Measurements from ENCODE around the gene DHCR7. TPM values are rescaled to one million over a fixed set of nuclear protein-coding genes. Genes with fewer than 3 reads are reported as not detected.

The DHCR7 gene
- total RNA-seq, 3 donors from 2014 or later: 29.8 to 39.2 (median 32.0) TPM

DNA sequence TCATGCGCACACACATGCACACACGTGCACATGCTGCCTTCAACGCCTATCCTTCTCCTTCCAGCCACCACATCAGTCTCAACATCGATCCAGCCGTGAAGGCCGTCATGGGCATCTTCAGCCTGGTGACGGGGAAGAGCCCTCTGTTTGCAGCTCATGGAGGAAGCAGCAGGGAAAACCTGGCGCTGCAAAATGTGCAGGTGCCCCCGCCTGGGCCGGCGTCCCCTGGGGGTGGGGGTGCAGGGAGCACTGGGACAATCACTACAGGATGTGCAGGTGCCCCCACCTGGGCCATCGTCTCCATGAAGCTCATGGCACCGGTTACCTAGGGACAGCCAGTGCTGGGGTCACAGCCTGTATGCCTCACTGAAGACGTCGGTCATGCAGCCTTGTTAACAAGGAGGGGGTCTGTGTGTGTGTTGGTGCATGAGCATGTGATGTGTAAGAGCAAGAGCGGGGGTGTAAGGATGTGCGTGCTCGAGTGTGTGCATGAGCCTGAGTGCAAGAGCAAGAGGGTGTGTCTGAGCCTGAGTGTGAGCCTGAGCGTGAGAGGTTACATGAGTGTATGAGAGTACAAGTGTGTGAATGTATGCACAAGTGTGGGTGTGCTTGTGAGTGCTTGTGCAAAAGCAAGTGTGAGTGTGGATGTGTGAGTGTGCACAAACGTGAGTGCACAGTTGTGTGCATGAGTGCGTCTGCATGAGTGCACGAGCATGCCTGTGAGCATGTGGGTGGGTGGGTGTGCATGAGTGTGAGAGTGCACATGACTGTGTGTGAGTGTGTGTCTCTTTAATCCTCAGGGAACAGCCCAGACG, 36.3 kb upstream of the DHCR7 start:
- Mint-ChIP-seq H3K4me1 (ENCODE audit: low read depth) (peaks cover 14% of the 10 kb centered on the region), H3K27me3 (ENCODE audit: low read depth) (no peaks in the 10 kb centered on the region), H3K9me3 (no peaks in the 10 kb centered on the region), H3K36me3 (ENCODE audit: insufficient read depth) (peaks cover 64% of the 10 kb centered on the region), H3K4me3 (no peak overlapping the region)
- DNase-seq: no peak
- ATAC-seq: no peak

DNA sequence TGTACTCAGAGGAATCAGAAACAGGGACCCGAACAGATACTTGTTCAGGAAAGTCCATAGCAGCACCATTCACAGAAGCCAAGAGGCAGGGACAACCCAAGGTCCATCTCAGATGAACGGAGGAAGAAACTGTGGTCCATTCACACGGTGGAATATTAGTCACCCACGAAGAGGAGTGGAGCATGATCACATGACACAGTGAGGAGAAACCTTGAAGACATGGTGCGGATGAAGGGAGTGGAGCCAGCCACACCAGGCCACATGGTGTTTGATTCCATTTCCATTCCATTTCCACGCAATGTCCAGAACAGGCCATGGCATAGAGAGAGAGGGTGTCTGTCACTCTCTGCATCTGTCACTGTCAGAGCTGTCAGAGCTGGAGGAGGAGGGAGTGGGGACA, 35.5 kb upstream of the DHCR7 start:
- DNase-seq (no peak), ATAC-seq (no peak)
- H3K4me1 Mint-ChIP-seq (ENCODE audit: low read depth): peaks cover 7% of the 10 kb centered on the region
- peaks cover 61% of the 10 kb centered on the region for H3K36me3 Mint-ChIP-seq (ENCODE audit: insufficient read depth)
- H3K27me3 Mint-ChIP-seq (ENCODE audit: low read depth): no peaks in the 10 kb centered on the region
- no peaks in the 10 kb centered on the region for H3K9me3 Mint-ChIP-seq
- no peak overlapping the region for H3K4me3 Mint-ChIP-seq

DNA sequence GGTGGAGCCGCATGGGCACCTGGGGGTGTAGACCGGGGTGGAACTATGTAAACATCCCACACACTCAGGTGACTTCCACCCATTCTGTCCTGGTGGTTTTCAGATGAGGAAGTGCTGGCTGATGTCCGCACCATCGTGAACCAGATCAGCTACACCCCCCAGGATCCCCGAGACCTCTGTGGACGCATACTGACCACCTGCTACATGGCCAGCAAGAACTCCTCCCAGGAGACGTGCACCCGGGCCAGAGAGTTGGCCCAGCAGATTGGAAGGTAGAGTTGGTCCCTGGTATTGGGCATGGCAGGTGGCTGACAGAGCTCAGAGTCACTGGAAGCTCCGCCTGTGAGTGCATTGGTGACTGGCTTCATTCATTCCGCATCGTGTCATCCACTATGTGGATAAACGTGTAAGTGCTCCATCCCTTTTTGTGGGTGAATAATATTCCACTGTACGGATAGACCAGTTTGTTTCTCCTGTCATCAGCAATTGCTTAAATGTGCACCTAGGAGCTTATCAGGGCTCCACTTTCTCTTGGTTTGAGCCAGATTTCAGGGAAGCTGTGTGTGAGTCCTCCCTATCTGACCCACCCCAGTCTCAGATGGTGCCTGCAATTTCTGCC, 34.7 kb upstream of the DHCR7 start:
- ATAC-seq: no peak
- Mint-ChIP-seq H3K36me3 (ENCODE audit: insufficient read depth) (peaks cover 58% of the 10 kb centered on the region), H3K4me3 (no peak overlapping the region), H3K9me3 (no peaks in the 10 kb centered on the region), H3K4me1 (ENCODE audit: low read depth) (peaks cover under 1% of the 10 kb centered on the region), H3K27me3 (ENCODE audit: low read depth) (no peaks in the 10 kb centered on the region)
- no peak for DNase-seq

DNA sequence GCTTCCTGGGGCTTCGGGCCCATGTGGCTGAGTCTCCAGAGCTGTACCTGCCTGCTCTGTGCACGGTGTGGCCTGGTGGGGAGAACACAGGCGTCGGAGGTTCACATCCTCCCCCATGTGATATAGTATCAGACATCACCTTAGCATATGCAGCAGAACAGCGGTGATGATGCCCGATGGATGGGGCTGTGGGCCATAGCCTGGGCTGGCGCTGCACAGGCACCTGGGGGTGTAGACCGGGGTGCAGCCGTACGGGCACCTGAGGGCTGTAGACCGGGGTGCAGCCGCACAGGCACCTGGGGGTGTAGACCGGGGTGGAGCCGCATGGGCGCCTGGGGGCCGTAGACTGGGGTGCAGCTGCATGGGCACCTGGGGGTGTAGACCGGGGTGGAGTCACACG, 34.0 kb upstream of the DHCR7 start:
- Mint-ChIP-seq H3K4me3 (no peak overlapping the region), H3K4me1 (ENCODE audit: low read depth) (no peaks in the 10 kb centered on the region), H3K9me3 (no peaks in the 10 kb centered on the region), H3K27me3 (ENCODE audit: low read depth) (no peaks in the 10 kb centered on the region), H3K36me3 (ENCODE audit: insufficient read depth) (peaks cover 60% of the 10 kb centered on the region)
- DNase-seq (no peak), ATAC-seq (no peak)

DNA sequence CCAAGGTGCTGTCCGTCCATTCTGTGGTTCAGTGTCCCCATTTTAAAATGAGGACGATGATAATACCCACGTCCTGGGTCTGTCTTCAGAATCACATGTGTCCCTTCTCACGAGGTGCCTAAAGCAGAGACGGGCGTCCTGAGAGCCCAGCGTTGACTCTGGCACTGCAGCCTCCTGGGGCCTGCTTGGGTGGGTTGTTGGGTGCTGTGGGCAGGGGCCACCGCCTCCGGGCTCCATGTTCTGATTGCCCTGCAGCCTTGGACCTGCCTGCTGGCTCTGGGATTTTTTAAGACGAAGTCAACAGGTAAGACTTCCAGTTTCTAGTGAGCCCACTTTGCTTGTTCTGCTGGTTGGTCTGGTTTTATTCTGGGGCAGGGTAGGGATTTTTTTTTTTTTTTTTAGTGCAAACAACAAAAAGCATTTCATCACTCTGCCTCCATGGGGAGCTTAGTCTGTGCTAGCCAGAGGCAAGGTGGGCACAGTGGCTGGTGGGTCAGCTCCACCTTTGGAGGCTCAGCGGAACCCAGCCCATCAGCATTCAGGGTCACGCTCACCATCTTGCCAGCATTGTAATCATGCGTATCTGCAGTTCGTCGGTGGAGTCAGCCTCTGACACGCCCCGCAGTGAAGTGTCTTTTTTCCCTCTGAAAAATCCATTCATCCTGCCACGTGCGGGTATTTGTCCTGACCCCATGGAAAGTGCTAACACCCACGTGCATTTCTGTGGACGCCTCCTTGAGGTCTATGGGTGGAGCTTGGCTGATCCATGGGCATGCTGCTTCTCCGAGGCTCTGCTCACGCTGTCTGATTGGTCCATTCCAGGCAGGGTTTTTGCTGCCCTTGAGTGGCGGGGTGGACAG, 33.1 kb upstream of the DHCR7 start:
- no peak for ATAC-seq
- H3K27me3 Mint-ChIP-seq (ENCODE audit: low read depth): no peaks in the 10 kb centered on the region
- no peaks in the 10 kb centered on the region for H3K4me1 Mint-ChIP-seq (ENCODE audit: low read depth)
- no peak for DNase-seq
- H3K9me3 Mint-ChIP-seq: no peaks in the 10 kb centered on the region
- H3K36me3 Mint-ChIP-seq (ENCODE audit: insufficient read depth): peaks cover 59% of the 10 kb centered on the region
- H3K4me3 Mint-ChIP-seq: no peak overlapping the region

DNA sequence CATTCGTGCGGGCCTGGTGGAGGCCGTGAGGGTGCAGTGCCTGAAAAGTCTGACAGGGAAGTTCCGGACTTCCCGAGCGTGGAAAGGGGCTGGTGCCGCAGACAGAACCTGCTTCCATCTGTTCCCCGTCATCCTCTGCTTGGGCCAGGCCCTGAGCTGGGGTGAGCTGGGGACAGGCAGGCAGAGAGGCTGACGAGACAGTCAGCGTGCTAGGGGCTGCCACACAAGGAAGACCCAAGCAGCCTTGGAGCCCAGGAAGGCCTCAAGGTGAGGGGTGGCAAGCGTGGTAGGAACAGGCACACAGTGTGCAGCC, 30.3 kb upstream of the DHCR7 start:
- no peak for DNase-seq
- H3K4me1 Mint-ChIP-seq (ENCODE audit: low read depth): no peaks in the 10 kb centered on the region

DNA sequence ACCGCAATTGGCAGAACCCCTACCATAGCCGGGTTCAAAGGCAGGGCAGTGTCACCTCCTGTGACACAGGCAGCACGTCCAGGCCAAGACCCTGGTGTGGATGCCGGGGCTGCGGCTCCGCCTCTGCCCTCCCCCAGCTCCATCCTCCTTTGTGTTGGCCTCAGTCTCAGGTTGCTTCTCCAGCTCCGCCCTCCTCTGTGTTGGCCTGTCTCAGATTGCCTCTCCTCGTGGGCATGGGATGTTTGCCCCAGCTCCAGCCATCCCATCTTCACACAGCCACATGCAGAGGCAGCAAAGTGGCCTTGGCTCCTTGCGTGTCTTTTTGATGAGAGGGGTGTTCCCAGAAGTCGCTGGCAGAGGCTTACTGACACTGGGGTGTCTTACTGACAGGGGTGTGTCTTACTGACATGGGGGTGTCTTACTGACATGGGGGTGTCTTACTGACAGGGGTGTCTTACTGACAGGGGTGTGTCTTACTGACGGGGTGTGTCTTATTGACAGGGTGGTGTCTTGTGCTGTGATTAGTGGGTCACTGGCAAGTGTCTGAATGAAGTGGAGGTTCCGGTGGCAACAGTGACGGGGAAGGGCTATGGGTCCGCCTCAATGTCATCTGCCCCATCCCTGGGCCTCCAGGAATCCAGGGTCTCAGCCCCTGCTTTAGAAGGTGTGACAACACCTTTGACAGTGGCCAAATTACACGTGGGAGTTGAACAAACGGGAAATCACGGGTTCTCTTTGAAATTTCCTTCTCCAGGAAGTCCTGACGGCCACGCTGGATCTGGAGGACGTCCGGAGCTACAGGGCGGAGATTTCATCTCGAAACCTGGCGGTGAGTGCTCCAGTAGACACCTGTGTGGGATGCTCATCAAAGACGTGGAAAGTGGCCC, 29.7 kb upstream of the DHCR7 start:
- Mint-ChIP-seq H3K4me1 (ENCODE audit: low read depth) (no peaks in the 10 kb centered on the region), H3K4me3 (no peak overlapping the region), H3K27me3 (ENCODE audit: low read depth) (no peaks in the 10 kb centered on the region), H3K36me3 (ENCODE audit: insufficient read depth) (peaks cover 38% of the 10 kb centered on the region), H3K9me3 (no peaks in the 10 kb centered on the region)
- ATAC-seq (no peak), DNase-seq (no peak)

More for the DNA sequence above, 30.3 kb upstream of the DHCR7 start:
- Mint-ChIP-seq H3K36me3 (ENCODE audit: insufficient read depth) (peaks cover 42% of the 10 kb centered on the region), H3K4me3 (no peak overlapping the region), H3K27me3 (ENCODE audit: low read depth) (no peaks in the 10 kb centered on the region), H3K9me3 (no peaks in the 10 kb centered on the region)
- ATAC-seq: no peak

DNA sequence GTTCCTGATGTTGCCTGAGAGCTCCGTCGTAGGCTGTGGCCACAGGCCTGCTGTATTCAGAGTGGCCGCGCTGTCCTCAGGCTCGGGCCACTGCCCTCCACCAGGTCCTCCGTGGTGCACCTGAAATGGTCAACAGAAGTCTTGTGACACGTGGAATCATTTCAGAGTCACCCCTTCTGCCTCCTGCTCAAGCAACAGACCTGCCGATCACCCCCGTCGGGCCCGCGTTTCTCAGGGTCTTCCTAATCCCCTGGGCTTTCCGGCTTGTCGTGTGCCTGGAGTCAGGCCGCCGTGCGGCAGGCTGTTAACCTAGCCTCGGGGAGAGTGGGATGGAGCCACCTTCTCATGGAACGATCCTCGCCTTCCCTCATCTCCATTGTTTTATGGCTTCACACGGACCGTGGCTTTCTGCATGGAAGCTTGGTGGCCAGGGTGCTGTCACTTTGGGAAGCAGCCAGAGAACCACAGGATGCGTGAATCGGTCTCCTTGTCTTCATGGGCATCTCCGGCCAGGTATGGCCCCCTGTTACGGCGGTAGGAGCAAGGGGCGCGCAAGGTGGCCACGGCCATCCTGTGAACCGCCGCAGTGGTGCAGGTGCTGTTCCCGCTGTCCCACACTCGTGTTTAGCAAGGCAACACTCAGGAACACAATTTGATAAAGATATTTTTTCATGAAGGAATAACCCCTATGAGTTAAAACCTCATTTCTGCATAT, 28.9 kb upstream of the DHCR7 start:
- ATAC-seq: no peak
- no peak for DNase-seq
- no peaks in the 10 kb centered on the region for H3K9me3 Mint-ChIP-seq
- H3K27me3 Mint-ChIP-seq (ENCODE audit: low read depth): no peaks in the 10 kb centered on the region
- peaks cover 37% of the 10 kb centered on the region for H3K36me3 Mint-ChIP-seq (ENCODE audit: insufficient read depth)
- no peaks in the 10 kb centered on the region for H3K4me1 Mint-ChIP-seq (ENCODE audit: low read depth)
- H3K4me3 Mint-ChIP-seq: no peak overlapping the region

DNA sequence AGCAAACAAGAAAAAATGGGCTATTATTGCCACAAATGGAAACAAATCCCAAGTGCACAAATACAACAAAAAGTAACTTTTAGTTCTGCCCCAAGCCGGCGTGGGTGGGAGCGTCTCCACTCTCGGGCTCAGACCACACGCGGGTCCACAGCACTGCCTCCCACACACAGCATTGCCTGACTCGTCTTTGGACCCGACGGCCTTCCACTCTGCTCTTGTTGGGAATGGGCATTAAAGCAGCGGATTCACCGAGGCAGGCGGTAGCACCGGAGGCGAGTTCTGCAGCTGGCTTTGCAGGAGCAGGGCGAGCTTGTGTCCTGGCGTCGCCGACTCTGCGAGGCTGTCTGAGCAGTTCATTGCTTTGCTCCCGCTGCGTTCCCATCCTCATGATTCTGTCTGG, 27.8 kb upstream of the DHCR7 start:
- no peaks in the 10 kb centered on the region for H3K27me3 Mint-ChIP-seq (ENCODE audit: low read depth)
- H3K4me1 Mint-ChIP-seq (ENCODE audit: low read depth): no peaks in the 10 kb centered on the region
- H3K9me3 Mint-ChIP-seq: no peaks in the 10 kb centered on the region
- H3K36me3 Mint-ChIP-seq (ENCODE audit: insufficient read depth): peaks cover 28% of the 10 kb centered on the region
- no peak overlapping the region for H3K4me3 Mint-ChIP-seq
- no peak for ATAC-seq
- no peak for DNase-seq

DNA sequence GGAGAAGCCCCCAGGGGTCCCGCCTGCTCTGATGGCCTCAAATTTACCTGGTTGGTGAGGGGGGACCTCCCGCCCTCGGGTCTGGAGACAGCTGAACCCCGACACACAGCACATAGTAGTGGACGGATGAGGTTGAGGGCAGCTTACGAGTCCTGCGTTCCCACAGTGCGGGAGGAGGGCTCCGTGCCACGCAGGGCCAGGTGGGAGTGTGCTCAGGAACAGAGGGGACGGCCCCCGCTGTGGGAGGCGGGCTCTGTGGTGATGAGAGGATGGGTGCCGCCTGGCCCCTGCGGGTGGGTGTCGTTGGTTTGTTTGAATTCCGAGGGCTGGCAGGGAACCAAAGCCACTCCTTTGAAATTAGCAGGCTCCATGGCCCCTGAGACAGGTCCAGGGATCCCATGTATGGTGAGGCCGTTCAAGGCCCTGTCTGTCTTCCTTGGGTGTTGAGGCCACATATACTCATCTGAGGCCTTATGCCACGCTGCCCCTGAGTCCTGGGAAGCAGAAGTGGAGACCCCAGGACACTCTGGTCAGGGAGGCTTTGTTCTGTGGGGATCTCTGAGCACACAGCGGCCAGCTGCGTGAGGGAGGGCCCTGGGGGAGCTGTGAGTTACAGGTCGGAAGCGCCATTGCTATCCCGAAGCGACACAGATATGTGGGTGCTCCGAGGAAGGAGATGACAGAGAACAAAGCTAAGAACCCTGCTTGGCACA, 26.7 kb upstream of the DHCR7 start:
- DNase-seq (no peak), ATAC-seq (no peak)
- H3K4me1 Mint-ChIP-seq (ENCODE audit: low read depth): no peaks in the 10 kb centered on the region
- H3K4me3 Mint-ChIP-seq: no peak overlapping the region
- peaks cover 27% of the 10 kb centered on the region for H3K36me3 Mint-ChIP-seq (ENCODE audit: insufficient read depth)
- no peaks in the 10 kb centered on the region for H3K9me3 Mint-ChIP-seq
- H3K27me3 Mint-ChIP-seq (ENCODE audit: low read depth): no peaks in the 10 kb centered on the region

DNA sequence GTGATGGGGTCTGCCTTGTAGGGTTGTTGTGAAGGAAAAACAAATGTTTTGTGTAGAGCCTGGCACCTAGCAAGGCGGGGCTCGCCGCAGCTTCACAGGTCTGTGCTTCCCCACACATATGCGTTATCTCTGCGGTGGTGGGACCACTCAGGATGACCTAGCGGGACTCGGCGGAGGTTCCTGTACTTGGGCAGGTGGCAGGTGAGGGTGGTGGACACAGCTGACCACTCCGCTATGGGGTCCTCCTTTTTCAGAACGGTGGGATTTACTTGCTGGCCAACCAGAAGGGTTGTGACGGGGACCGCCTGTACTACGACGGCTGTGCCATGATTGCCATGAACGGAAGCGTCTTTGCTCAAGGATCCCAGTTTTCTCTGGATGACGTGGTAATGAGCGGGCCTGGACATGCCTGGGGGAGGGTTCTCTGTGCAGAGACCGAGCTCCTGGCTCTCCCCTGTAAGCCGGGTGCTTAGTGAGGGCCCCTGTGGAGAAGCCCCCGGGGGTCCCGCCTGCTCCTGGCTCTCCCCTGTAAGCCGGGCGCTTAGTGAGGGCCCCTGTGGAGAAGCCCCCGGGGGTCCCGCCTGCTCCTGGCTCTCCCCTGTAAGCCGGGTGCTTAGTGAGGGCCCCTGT, 26.1 kb upstream of the DHCR7 start:
- H3K4me1 Mint-ChIP-seq (ENCODE audit: low read depth): no peaks in the 10 kb centered on the region

DNA sequence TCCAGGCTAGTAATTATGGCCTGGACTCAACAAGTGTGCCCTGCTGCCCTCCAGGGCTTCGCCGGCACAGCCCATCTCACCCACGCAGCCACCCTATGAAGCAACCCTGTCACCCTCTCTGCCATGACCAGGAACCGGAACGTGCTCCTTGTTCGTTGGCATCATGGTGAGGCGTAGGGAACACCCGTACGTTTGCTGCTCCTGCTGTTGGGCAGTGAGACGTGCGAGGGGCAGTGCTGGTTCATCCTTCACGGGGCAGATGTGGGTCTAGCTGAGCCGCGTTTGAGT, 25.5 kb upstream of the DHCR7 start:
- H3K36me3 Mint-ChIP-seq (ENCODE audit: insufficient read depth): peaks cover 22% of the 10 kb centered on the region
- ATAC-seq: no peak

More for the DNA sequence above, 26.1 kb upstream of the DHCR7 start:
- Mint-ChIP-seq H3K27me3 (ENCODE audit: low read depth) (no peaks in the 10 kb centered on the region), H3K9me3 (no peaks in the 10 kb centered on the region), H3K36me3 (ENCODE audit: insufficient read depth) (peaks cover 20% of the 10 kb centered on the region), H3K4me3 (no peak overlapping the region)
- no peak for ATAC-seq
- no peak for DNase-seq

More for the DNA sequence above, 25.5 kb upstream of the DHCR7 start:
- DNase-seq: no peak
- Mint-ChIP-seq H3K9me3 (no peaks in the 10 kb centered on the region), H3K4me3 (no peak overlapping the region), H3K4me1 (ENCODE audit: low read depth) (no peaks in the 10 kb centered on the region), H3K27me3 (ENCODE audit: low read depth) (no peaks in the 10 kb centered on the region)
